COLO829 (cell line): ENCODE measurements around the gene DBN1.

Experiments
- DNase-seq: peaks from one replicate; pipeline ENCODE4 v3.0.0; 2012; ENCODE audit warnings: low spot score

Gene DBN1

GRCh38 chr5:177472460-177473442 is 683 bp downstream of the DBN1 start:
- DNase-seq = no peak

- no peak for DNase-seq
These were observed 1.7 kb downstream of the DBN1 start for GRCh38 chr5:177471610-177472356.

GRCh38 chr5:177470759-177471536 is 2.5 kb downstream of the DBN1 start:
- DNase-seq = no peak

GRCh38 chr5:177469750-177470525 is 3.5 kb downstream of the DBN1 start:
- no peak for DNase-seq

- no peak for DNase-seq
These were observed 4.5 kb downstream of the DBN1 start for GRCh38 chr5:177468685-177469628.

GRCh38 chr5:177468329-177468684 is 5.1 kb downstream of the DBN1 start:
- DNase-seq = no peak

- DNase-seq = no peak
These were observed 6.0 kb downstream of the DBN1 start for GRCh38 chr5:177467436-177467835.

GRCh38 chr5:177466861-177467260 is 6.6 kb downstream of the DBN1 start:
- DNase-seq = no peak

GRCh38 chr5:177465044-177465443 is 8.4 kb downstream of the DBN1 start:
- no peak for DNase-seq

GRCh38 chr5:177462021-177462670 is 11.3 kb downstream of the DBN1 start:
- DNase-seq = no peak

- DNase-seq = no peak
These were observed 13.4 kb downstream of the DBN1 start for GRCh38 chr5:177459819-177460628.

GRCh38 chr5:177459357-177459756 is 14.1 kb downstream of the DBN1 start:
- DNase-seq = no peak

- no peak for DNase-seq
These were observed 14.5 kb downstream of the DBN1 start for GRCh38 chr5:177458912-177459350.

GRCh38 chr5:177457852-177458681 is 15.4 kb downstream of the DBN1 start:
- no peak for DNase-seq

- DNase-seq = peak; percentile 95
These were observed 16.2 kb downstream of the DBN1 start for GRCh38 chr5:177456976-177457851.

- no peak for DNase-seq
These were observed 16.9 kb downstream of the DBN1 start for GRCh38 chr5:177456591-177456964.
